Heart left ventricle (tissue), 16 donors: Measurements from ENCODE around the gene ITPKA. TPM values are rescaled to one million over a fixed set of nuclear protein-coding genes. Genes with fewer than 3 reads are reported as not detected.

Experiments used
- ATAC-seq, 4 donors: fragments of 200-7000 bp; cut with Tn5 transposase; one replicate each; pipeline ENCODE4 v1.9.1; 2020 to 2022; ENCODE audit warnings: moderate library complexity in 4 of 4, mild to moderate bottlenecking in 3 of 4, moderate number of reproducible peaks in 1 of 4
- DNase-seq, 5 donors: peaks; one replicate each; pipeline ENCODE4 v3.0.0-alpha.2; 2020
- H3K27ac ChIP-seq, 12 donors: fragments of 200-600 bp; sonication (generic) in 4 of 12; one replicate each; pipeline versions ENCODE4 v1.5.0 to v1.8.0; 2016 to 2022; ENCODE audit warnings: mild to moderate bottlenecking in 2 of 12
- H3K27me3 ChIP-seq, 9 donors: fragments of 200-600 bp; sonication (generic) in 2 of 9; one replicate each; pipeline versions ENCODE4 v1.5.1 to v1.8.0; 2016 to 2022; ENCODE audit warnings: mild to moderate bottlenecking in 3 of 9
- H3K36me3 ChIP-seq, 9 donors: fragments of 200-600 bp; sonication (generic) in 2 of 9; one replicate each; pipeline versions ENCODE4 v1.5.0 to v1.8.0; 2018 to 2022; ENCODE audit warnings: mild to moderate bottlenecking in 2 of 9
- H3K4me1 ChIP-seq, 12 donors: fragments of 200-600 bp; sonication (generic) in 4 of 12; one replicate each; pipeline versions ENCODE4 v1.5.0 to v1.8.0; 2016 to 2022; ENCODE audit warnings: mild to moderate bottlenecking in 3 of 12
- H3K4me3 ChIP-seq, 12 donors: fragments of 200-600 bp; sonication (generic) in 4 of 12; one replicate each; pipeline versions ENCODE4 v1.5.0 to v1.8.0; 2017 to 2022; ENCODE audit warnings: mild to moderate bottlenecking in 9 of 12, moderate library complexity in 4 of 12
- H3K9me3 ChIP-seq, 12 donors: fragments of 200-600 bp; sonication (generic) in 4 of 12; one replicate each; pipeline versions ENCODE4 v1.5.0 to v1.8.0; 2016 to 2022; ENCODE audit warnings: mild to moderate bottlenecking in 1 of 12
- CTCF ChIP-seq, 12 donors: fragments of 200-600 bp; sonication (generic) in 4 of 12; IDR thresholded peaks; one replicate each; pipeline versions ENCODE4 v1.5.0 to v1.8.0; 2018 to 2022; ENCODE audit warnings: antibody characterized with exemption in 12 of 12, mild to moderate bottlenecking in 5 of 12
- POLR2A ChIP-seq, 2 donors: fragments of 450-650 bp; IDR thresholded peaks; one replicate each; pipeline ENCODE4 v1.6.1; 2017; ENCODE audit warnings: antibody characterized with exemption in 2 of 2, mild to moderate bottlenecking in 2 of 2, moderate library complexity in 2 of 2
- WGBS, 4 donors: extraction: QIAGEN DNeasy Blood & Tissue Kit in 2 of 4; methylation state at CpG; one replicate each; pipeline versions ENCODE4 v1.1.5 to v1.1.7; 2013 to 2018; 5-methylcytosine and 5-hydroxymethylcytosine counted together
- intact Hi-C, 10 donors: fragments of 100-400 bp; cut with DNase I; formaldehyde crosslinking; loops; one replicate each; pipeline versions ENCODE4 v1.11.1 to v1.14.2; 2022
- polyA plus RNA-seq, 2 donors: library from polyadenylated mRNA; stranded (reverse); fragments of 200-250 nt; gene quantifications; one replicate each; pipeline ENCODE4 v1.2.3, GENCODE V29; 2013
- total RNA-seq, 9 donors: library from RNA; depleted of rRNA in 2 of 9; stranded (reverse); fragments of >200 nt in 2 of 9; fragmentation: NEBNext Ultra II Directional in 3 of 9; extraction: Animal tissue kit (Norgen Biotek cat#: 25700) in 3 of 9; gene quantifications; one replicate each; pipeline versions ENCODE4 v1.1.0 to v1.2.4, GENCODE V29; 2016 to 2023
- donor health status: ischemic (EF 13 %, LVEDD 7.1; RV severe dilation, severe dysfunction).
- donor health status: healthy with polysubstance abuse.
- donor health status: DM: no; HTN: yes; CAD: no.
- donor health status: DM: no; HTN: no; CAD: no.
- donor health status: ischemic (EF 25% LVEDD 6.9; RV normal size, moderate dysfunction).
- donor health status: ischemic (EF 25% LVEDD 5.7; RV mildly dilated, moderate dysfunction).
- donor health status: healthy.
- donor health status: DM: yes; HTN: yes; CAD: no.
- donor health status: ischemic (EF 35%, LVEDD 5.7; RV mildly dilated, moderate dysfunction).
- donor health status: nonischemic (EF 11% LVEDD 7.7; RV severe dilation, severe dysfunction).
- donor health status: DM: yes; HTN: yes; CAD: no.
- donor health status: PGD.
- donor health status: ischemic (EF 29% LVEDD 5.4; RV normal size, mild dysfunction).
- donor health status: nonischemic (EF 23%, LVEDD 6.1; RV moderate dilation, normal function).

Gene ITPKA
- total and polyA plus RNA-seq, 11 donors = 0.80 to 12.5 (median 4.9) TPM

DNA sequence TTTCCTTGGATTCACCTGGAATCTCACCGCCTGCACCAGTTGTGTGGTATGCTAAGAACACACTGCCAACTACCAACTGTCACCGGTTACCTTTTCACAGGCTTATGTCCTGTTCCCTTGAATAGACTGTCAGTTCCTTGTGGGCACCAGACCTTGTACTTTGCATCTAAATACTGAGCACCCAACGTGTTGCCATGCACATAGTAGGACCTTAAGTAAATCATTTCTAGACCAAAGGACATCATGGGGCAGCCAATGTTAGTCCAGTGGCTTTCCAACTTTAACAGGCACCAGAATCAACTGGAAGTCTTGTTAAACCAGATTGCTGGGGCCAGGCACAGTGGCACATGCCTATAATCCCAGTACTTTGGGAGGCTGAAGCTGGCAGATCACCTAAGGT lies 51.5 kb downstream of the ITPKA start:
- DNase-seq (no peak), ATAC-seq (no peak)
- 91 to 98% (median 94%) methylated on average over 3 of the region's 3 CpGs for WGBS, 4 donors
- intact Hi-C loops = no loop called here
- H3K9me3 ChIP-seq = no peaks in the 10 kb centered on the region
- no peak overlapping the region for H3K4me3 ChIP-seq
- no peak overlapping the region for H3K27ac ChIP-seq
- no peaks in the 10 kb centered on the region for H3K36me3 ChIP-seq
- H3K4me1 ChIP-seq = peaks cover 0 to 17% (median 7%) of the 10 kb centered on the region in 12 donors
- TF ChIP-seq CTCF (IDR thresholded peaks at IDR 0.05) = no peak
- no peak for TF ChIP-seq POLR2A (IDR thresholded peaks at IDR 0.05)
- no peaks in the 10 kb centered on the region for H3K27me3 ChIP-seq

GRCh38 chr15:41546851-41547786 lies 53.4 kb downstream of the ITPKA start:
- no peak for ATAC-seq
- Histone ChIP-seq H3K4me3 (no peak overlapping the region), H3K36me3 (no peaks in the 10 kb centered on the region), H3K9me3 (no peaks in the 10 kb centered on the region), H3K27me3 (no peaks in the 10 kb centered on the region), H3K27ac (no peak overlapping the region), H3K4me1 (peaks cover 0 to 17% (median 7%) of the 10 kb centered on the region in 12 donors)
- WGBS, 4 donors = 87 to 91% (median 88%) methylated on average over 13 of the region's 13 CpGs
- intact Hi-C loops = no loop called here
- TF ChIP-seq CTCF (IDR thresholded peaks at IDR 0.05) = no peak
- no peak for TF ChIP-seq POLR2A (IDR thresholded peaks at IDR 0.05)
- DNase-seq = no peak

- DNase-seq (no peak), ATAC-seq (no peak)
- intact Hi-C loops = loop anchor here in 3 of 10 donors (10.0 kb wide), 1 partner anchor 265 kb away; no protein-coding TSS in a partner anchor
- no peaks in the 10 kb centered on the region for H3K9me3 ChIP-seq
- no peaks in the 10 kb centered on the region for H3K27me3 ChIP-seq
- no peaks in the 10 kb centered on the region for H3K36me3 ChIP-seq
- peaks cover 0 to 10% (median 0%) of the 10 kb centered on the region in 12 donors for H3K4me1 ChIP-seq
- H3K4me3 ChIP-seq = no peak overlapping the region
- WGBS, 4 donors = 89 to 91% (median 90%) methylated on average over 9 of the region's 9 CpGs
- H3K27ac ChIP-seq = no peak overlapping the region
- TF ChIP-seq CTCF (IDR thresholded peaks at IDR 0.05) (no peak), POLR2A (IDR thresholded peaks at IDR 0.05) (no peak)
Measured at GRCh38 chr15:41550066-41550775, 56.5 kb downstream of the ITPKA start.

Other genes with a start within 250 kb of the ITPKA start
- gene OIP5, start 161.3 kb upstream of the ITPKA start, total RNA-seq = 1 to 10 TPM in 2 of 9 donors, under 1 TPM in 5, not detected in 2; 0.22 to 1.3 (median 0.72) TPM
- gene OIP5, start 161.3 kb upstream of the ITPKA start, polyA plus RNA-seq = under 1 TPM; 0.19 to 0.50 TPM
- gene NUSAP1, start 161.0 kb upstream of the ITPKA start, total RNA-seq = 10 to 100 TPM in 1 of 9 donors, 1 to 10 TPM in 5, under 1 TPM in 3; 0.50 to 23.1 (median 1.1) TPM
- gene NUSAP1, start 161.0 kb upstream of the ITPKA start, polyA plus RNA-seq = 1 to 10 TPM in 1 of 2 donors, under 1 TPM in 1; 0.23 to 1.2 TPM
- gene NDUFAF1, start 91.4 kb upstream of the ITPKA start, total RNA-seq = 10 to 100 TPM; 20.4 to 70.1 (median 41.3) TPM
- gene NDUFAF1, start 91.4 kb upstream of the ITPKA start, polyA plus RNA-seq = 10 to 100 TPM; 54.5 to 58.3 TPM
- 10 to 100 TPM; 19.1 to 33.3 (median 28.5) TPM for gene RTF1, start 76.8 kb upstream of the ITPKA start, total RNA-seq
- 10 to 100 TPM; 16.5 to 16.6 TPM for gene RTF1, start 76.8 kb upstream of the ITPKA start, polyA plus RNA-seq
- 1 to 10 TPM in 1 of 9 donors, under 1 TPM in 8; 0.14 to 1.6 (median 0.37) TPM for gene LTK, start 20.0 kb downstream of the ITPKA start, total RNA-seq
- under 1 TPM; 0.34 to 0.36 TPM for gene LTK, start 20.0 kb downstream of the ITPKA start, polyA plus RNA-seq
- 10 to 100 TPM; 13.7 to 32.5 (median 23.7) TPM for gene RPAP1, start 50.4 kb downstream of the ITPKA start, total RNA-seq
- 10 to 100 TPM; 13.4 to 15.4 TPM for gene RPAP1, start 50.4 kb downstream of the ITPKA start, polyA plus RNA-seq
- gene TYRO3, start 65.3 kb downstream of the ITPKA start, total RNA-seq = 10 to 100 TPM in 3 of 9 donors, 1 to 10 TPM in 6; 2.5 to 15.4 (median 3.7) TPM
- 10 to 100 TPM in 1 of 2 donors, 1 to 10 TPM in 1; 2.6 to 13.7 TPM for gene TYRO3, start 65.3 kb downstream of the ITPKA start, polyA plus RNA-seq
- 10 to 100 TPM; 23.1 to 58.7 (median 37.2) TPM for gene MGA, start 166.5 kb downstream of the ITPKA start, total RNA-seq
- 1 to 10 TPM; 5.3 to 5.5 TPM for gene MGA, start 166.5 kb downstream of the ITPKA start, polyA plus RNA-seq